ENCODE measurements around the gene CEP104. TPM values are rescaled to one million over a fixed set of nuclear protein-coding genes. Genes with fewer than 3 reads are reported as not detected.

CEP104 gene
- total and polyA plus RNA-seq, 10 donors, result 4.5 to 49.4 (median 33.4) TPM

DNA sequence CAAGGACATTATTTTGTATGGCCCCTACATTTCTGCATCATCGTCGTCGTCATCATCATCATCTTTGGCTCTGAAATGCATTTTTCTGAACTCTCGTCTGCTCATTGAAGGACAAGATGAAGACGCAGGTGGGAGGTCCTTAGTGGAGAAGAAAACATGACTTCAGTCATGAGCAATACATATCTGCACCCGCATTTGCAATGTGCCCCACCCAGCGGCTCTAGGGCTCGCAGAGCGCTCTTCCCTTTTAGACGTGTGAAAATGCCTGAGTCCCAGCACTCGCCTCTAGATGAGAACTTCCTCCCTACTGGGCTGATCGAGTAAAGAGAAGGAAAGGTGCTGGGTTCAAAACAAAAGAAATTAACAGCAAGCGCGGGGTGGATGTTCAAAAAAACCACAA is 32.9 kb upstream of the CEP104 start:
- 81 to 87% (median 83%) methylated on average over 14 of the region's 14 CpGs for WGBS, 5 donors
- Histone ChIP-seq H3K27ac (peak overlapping the region in 6 of 8 donors; percentile 5 to 78 (median 71)), H3K9me3 (no peaks in the 10 kb centered on the region), H3K27me3 (replicated peaks in 1 of 7) (no peaks in the 10 kb centered on the region), H3K36me3 (peaks cover 2 to 83% (median 57%) of the 10 kb centered on the region in 6 donors), H3K4me3 (peak overlapping the region in 1 of 8 donors; percentile 26), H3K4me1 (peaks cover 0 to 46% (median 27%) of the 10 kb centered on the region in 6 donors)
- intact Hi-C loops (cut with DNase I; ENCODE audit: low total_unique reads), result no loop called here
- peak; percentile 70 for DNase-seq
- TF ChIP-seq POLR2AphosphoS5 (IDR thresholded peaks at IDR 0.05) (no peak), POLR2A (IDR thresholded peaks at IDR 0.05) (no peak)
- TF ChIP-seq, protein P1, sequence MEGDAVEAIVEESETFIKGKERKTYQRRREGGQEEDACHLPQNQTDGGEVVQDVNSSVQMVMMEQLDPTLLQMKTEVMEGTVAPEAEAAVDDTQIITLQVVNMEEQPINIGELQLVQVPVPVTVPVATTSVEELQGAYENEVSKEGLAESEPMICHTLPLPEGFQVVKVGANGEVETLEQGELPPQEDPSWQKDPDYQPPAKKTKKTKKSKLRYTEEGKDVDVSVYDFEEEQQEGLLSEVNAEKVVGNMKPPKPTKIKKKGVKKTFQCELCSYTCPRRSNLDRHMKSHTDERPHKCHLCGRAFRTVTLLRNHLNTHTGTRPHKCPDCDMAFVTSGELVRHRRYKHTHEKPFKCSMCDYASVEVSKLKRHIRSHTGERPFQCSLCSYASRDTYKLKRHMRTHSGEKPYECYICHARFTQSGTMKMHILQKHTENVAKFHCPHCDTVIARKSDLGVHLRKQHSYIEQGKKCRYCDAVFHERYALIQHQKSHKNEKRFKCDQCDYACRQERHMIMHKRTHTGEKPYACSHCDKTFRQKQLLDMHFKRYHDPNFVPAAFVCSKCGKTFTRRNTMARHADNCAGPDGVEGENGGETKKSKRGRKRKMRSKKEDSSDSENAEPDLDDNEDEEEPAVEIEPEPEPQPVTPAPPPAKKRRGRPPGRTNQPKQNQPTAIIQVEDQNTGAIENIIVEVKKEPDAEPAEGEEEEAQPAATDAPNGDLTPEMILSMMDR (IDR thresholded peaks at IDR 0.05 in 8 of 11, conservative IDR thresholded peaks at IDR 0.05 in 3 of 11), result no peak

DNA sequence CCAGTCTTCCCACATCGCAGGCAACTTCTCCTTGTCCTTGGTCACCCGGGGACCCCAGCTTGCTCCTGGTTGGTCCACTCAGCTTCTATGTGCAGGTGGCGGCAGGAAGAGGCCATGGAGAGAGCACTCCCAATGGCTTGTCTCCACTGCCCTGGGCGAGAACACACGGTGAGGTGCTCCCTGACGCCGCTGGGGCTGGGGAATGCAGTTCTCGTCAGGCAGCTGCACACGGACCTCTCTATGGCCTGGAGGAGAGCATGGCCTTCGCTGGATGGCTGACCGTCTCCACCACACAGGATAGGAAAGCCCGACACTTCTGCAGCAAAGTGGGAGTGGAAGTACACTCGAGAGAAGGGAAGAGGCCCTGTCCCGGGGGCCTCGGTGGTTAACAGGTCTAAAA is 31.3 kb upstream of the CEP104 start:
- H3K9me3 ChIP-seq, result no peaks in the 10 kb centered on the region
- no peak overlapping the region for H3K4me3 ChIP-seq
- intact Hi-C loops (cut with DNase I; ENCODE audit: low total_unique reads), result no loop called here
- DNase-seq, result peak; percentile 66
- peaks cover 2 to 89% (median 63%) of the 10 kb centered on the region in 6 donors for H3K36me3 ChIP-seq
- H3K4me1 ChIP-seq, result peaks cover 0 to 34% (median 23%) of the 10 kb centered on the region in 6 donors
- peak in 1 of 3 donors; percentile 35 for TF ChIP-seq POLR2AphosphoS5 (IDR thresholded peaks at IDR 0.05)
- no peak for TF ChIP-seq POLR2A (IDR thresholded peaks at IDR 0.05)
- no peaks in the 10 kb centered on the region for H3K27me3 ChIP-seq (replicated peaks in 1 of 7)
- H3K27ac ChIP-seq, result no peak overlapping the region
- WGBS, 5 donors, result 88 to 94% (median 92%) methylated on average over 10 to 15 of the region's 15 CpGs

DNA sequence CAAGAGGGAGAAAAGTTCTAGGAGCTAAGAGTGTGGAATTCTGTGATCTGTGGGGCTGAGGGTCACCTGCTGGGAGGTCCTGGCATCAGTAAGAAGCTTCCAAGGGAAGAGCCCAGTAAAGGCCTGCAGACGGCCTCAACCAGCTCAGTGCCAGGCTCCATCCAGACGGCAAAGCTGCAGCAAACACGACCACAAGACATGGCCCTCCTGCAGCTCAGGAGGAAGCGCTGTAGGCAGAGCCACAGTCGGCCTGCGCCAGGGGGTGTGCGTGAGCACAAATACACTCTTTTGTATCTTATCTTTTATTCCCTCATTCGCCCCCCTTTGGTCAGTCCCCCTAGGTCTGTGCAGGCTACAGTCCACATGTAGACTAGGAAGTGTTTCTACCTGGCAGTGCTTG is 29.7 kb upstream of the CEP104 start:
- TF ChIP-seq POLR2AphosphoS5 (IDR thresholded peaks at IDR 0.05), result peak in 1 of 3 donors; percentile 13
- TF ChIP-seq, protein P1 (IDR thresholded peaks at IDR 0.05 in 8 of 11, conservative IDR thresholded peaks at IDR 0.05 in 3 of 11), result no peak
- Histone ChIP-seq H3K27ac (no peak overlapping the region), H3K9me3 (no peaks in the 10 kb centered on the region), H3K4me1 (peaks cover 0 to 26% (median 19%) of the 10 kb centered on the region in 6 donors), H3K4me3 (no peak overlapping the region), H3K27me3 (replicated peaks in 1 of 7) (no peaks in the 10 kb centered on the region), H3K36me3 (peaks cover 2 to 87% (median 63%) of the 10 kb centered on the region in 6 donors)
- intact Hi-C loops (cut with DNase I; ENCODE audit: low total_unique reads), result no loop called here
- DNase-seq, result peak; percentile 70
- 85 to 94% (median 89%) methylated on average over 7 to 8 of the region's 8 CpGs for WGBS, 5 donors

DNA sequence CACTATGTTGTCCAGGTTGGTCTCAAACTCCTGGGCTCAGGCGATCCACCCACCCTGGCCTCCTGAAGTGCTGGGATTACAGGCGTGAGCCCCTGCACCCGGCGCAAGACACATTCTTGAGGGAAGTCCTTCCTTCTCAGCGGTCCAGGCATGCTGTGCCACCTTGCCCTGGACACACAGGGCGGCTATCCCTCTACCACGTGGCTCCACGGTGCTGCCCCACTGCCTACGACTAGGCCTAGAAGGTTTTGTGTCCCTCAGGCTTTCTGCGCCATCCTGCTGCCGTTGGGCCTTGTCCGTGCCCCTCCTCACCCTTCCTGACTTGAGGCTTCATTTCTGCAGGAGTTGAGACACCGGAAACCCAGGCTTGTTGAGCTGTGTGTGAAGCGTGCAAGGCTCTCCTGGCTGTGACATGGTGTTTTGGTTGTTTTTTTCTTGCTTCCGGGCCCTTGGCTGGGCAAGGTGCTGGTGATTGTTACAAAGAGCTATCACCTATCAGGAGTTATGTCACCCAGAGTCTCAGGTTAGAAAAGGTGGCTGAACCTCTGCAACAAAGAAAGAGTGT is 29.2 kb upstream of the CEP104 start:
- intact Hi-C loops (cut with DNase I; ENCODE audit: low total_unique reads), result no loop called here
- Histone ChIP-seq H3K36me3 (peaks cover 2 to 85% (median 63%) of the 10 kb centered on the region in 6 donors), H3K4me3 (no peak overlapping the region), H3K27ac (no peak overlapping the region), H3K27me3 (replicated peaks in 1 of 7) (no peaks in the 10 kb centered on the region), H3K4me1 (peaks cover 0 to 26% (median 14%) of the 10 kb centered on the region in 6 donors), H3K9me3 (no peaks in the 10 kb centered on the region)
- TF ChIP-seq POLR2A (IDR thresholded peaks at IDR 0.05) (no peak), POLR2AphosphoS5 (IDR thresholded peaks at IDR 0.05) (peak in 1 of 3 donors; percentile 35)
- TF ChIP-seq, protein P1 (IDR thresholded peaks at IDR 0.05 in 8 of 11, conservative IDR thresholded peaks at IDR 0.05 in 3 of 11), result no peak
- peak; percentile 56 for DNase-seq
- WGBS, 5 donors, result 84 to 94% (median 91%) methylated on average over 15 of the region's 15 CpGs

All from spleen (tissue), 11 donors.